ENCODE results near the gene HARBI1. TPM values are rescaled to one million over a fixed set of nuclear protein-coding genes. Genes with fewer than 3 reads are reported as not detected.

HARBI1 gene
- total RNA-seq, 1 experiment from 2014 or later = 6.3 TPM

DNA sequence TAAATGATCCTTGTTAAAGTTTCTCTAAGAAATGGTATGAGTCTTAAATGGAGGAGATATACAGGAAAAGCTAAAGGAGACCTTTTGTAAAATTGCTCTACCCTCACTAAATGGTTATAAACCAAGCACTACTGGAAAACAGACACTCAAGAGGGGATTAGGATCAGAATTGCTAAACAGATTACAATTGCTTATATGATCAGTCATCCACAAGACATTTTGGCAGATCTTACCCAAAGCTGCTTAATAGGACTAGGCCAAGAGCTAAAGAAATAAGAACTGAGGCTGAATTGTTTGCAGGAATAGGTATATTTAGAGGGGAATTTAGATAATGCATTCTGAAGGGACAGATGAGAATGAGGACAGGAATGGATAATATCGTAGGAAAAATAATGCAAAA is 9.5 kb downstream of the HARBI1 start:
- no peak overlapping the region for H2AK5ac ChIP-seq (ENCODE audit: insufficient read length, low read length)
- H3K27me3 Mint-ChIP-seq (ENCODE audit: low read depth) = no peaks in the 10 kb centered on the region
- no peak for DNase-seq
- no peak overlapping the region for H2BK120ac ChIP-seq (ENCODE audit: low read depth, low read length, poor library complexity, severe bottlenecking)
- peaks cover 0 to 1% (median 0%) of the 10 kb centered on the region in 3 experiments; a peak in 2 of 7 replicates for H3K36me3 Mint-ChIP-seq (ENCODE audit: insufficient read depth in 1 of 3, low read depth in 3 of 3)
- H4K20me1 ChIP-seq (ENCODE audit: control insufficient read depth, insufficient read depth, insufficient read length) = no peaks in the 10 kb centered on the region
- no peak overlapping the region for H2BK15ac ChIP-seq (ENCODE audit: low read depth, low read length)
- no peaks in the 10 kb centered on the region for H3K23me2 ChIP-seq (ENCODE audit: insufficient read length, low read depth, low read length, poor library complexity, severe bottlenecking)
- no peak overlapping the region for H3K4me2 ChIP-seq (ENCODE audit: insufficient read depth, insufficient read length, low read length)
- H3K9ac ChIP-seq (ENCODE audit: extremely low read depth, insufficient read length, low read length) = no peak overlapping the region
- no peak overlapping the region for H4K5ac ChIP-seq (ENCODE audit: insufficient read length, low read depth, low read length)
- no peak overlapping the region for H2AFZ ChIP-seq (ENCODE audit: low read length)
- TF ChIP-seq, protein P1, sequence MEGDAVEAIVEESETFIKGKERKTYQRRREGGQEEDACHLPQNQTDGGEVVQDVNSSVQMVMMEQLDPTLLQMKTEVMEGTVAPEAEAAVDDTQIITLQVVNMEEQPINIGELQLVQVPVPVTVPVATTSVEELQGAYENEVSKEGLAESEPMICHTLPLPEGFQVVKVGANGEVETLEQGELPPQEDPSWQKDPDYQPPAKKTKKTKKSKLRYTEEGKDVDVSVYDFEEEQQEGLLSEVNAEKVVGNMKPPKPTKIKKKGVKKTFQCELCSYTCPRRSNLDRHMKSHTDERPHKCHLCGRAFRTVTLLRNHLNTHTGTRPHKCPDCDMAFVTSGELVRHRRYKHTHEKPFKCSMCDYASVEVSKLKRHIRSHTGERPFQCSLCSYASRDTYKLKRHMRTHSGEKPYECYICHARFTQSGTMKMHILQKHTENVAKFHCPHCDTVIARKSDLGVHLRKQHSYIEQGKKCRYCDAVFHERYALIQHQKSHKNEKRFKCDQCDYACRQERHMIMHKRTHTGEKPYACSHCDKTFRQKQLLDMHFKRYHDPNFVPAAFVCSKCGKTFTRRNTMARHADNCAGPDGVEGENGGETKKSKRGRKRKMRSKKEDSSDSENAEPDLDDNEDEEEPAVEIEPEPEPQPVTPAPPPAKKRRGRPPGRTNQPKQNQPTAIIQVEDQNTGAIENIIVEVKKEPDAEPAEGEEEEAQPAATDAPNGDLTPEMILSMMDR (conservative IDR thresholded peaks at IDR 0.05) = no peak
- no peak overlapping the region for H3K23ac ChIP-seq (ENCODE audit: insufficient read length, low read depth, low read length)
- H3K9me3 Mint-ChIP-seq = no peaks in the 10 kb centered on the region
- no peaks in the 10 kb centered on the region for H3K79me2 ChIP-seq (ENCODE audit: insufficient read depth, low read length)
- no peak overlapping the region for H3K56ac ChIP-seq (ENCODE audit: insufficient read length, low read depth, low read length)
- H3K18ac ChIP-seq (ENCODE audit: insufficient read length, low read depth, low read length) = no peak overlapping the region
- no peak overlapping the region for H3K14ac ChIP-seq (ENCODE audit: insufficient read depth, low read length)
- H3K4ac ChIP-seq (ENCODE audit: low read depth, low read length) = no peak overlapping the region
- H4K91ac ChIP-seq (ENCODE audit: insufficient read length, low read depth, low read length) = no peak overlapping the region
- H3K4me3 Mint-ChIP-seq = no peak overlapping the region
- no peaks in the 10 kb centered on the region for H3K9me3 ChIP-seq (ENCODE audit: control insufficient read depth, low read depth, low read length)
- H2BK5ac ChIP-seq (ENCODE audit: insufficient read length, low read length) = no peak overlapping the region
- H3K4me1 Mint-ChIP-seq = no peaks in the 10 kb centered on the region
- H3K4me1 ChIP-seq (ENCODE audit: insufficient read depth, low read length) = no peaks in the 10 kb centered on the region
- 0 out of 7 replicates have a peak overlapping the region, but pooled peaks of 1 of the 3 experiments have one; percentile 0 for H3K27ac Mint-ChIP-seq
- H3T11ph ChIP-seq (ENCODE audit: low read length) = no peak overlapping the region
- H2BK12ac ChIP-seq (ENCODE audit: insufficient read length, low read depth, low read length) = no peak overlapping the region
- no peak overlapping the region for H2BK20ac ChIP-seq (ENCODE audit: low read depth, low read length, poor library complexity, severe bottlenecking)
- H4K8ac ChIP-seq (replicated peaks; ENCODE audit: insufficient read length, low read depth, low read length) = no peak overlapping the region
- no CpG with 5 or more reads among the region's 1 CpG for WGBS (ENCODE audit: extremely low coverage, insufficient read length, low lambda C conversion rate)
- no peak overlapping the region for H3K27ac ChIP-seq (ENCODE audit: insufficient read length, low read depth, low read length)
- no peaks in the 10 kb centered on the region for H3K79me1 ChIP-seq (ENCODE audit: insufficient read depth, low read depth, low read length, poor library complexity, severe bottlenecking)
- no peaks in the 10 kb centered on the region for H3K27me3 ChIP-seq (ENCODE audit: insufficient read depth, low read length)
